Measurements from ENCODE around the gene KSR1. TPM values are rescaled to one million over a fixed set of nuclear protein-coding genes. Genes with fewer than 3 reads are reported as not detected.

Gene KSR1
- total RNA-seq, 4 donors from 2014 or later: 17.7 to 77.0 (median 34.6) TPM

DNA sequence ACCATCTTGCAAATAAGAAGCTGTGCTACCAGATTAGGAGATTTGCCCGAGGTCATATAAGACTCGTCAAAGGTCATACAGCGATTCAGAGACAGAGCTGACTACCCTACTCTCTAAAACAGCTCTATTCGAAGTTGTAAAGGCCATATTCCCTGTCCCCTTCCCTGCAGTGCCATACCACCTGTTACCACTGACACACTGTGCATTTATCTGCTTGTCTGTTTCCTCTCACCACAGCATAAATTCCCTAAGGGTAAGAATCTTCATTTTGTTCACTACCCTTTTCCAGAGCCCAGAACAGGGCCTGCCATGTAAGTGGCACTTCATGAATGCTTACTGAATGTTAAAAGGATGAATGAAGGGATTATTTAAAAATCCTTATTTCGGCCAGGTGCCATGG is 3.4 kb upstream of the KSR1 start:
- no peaks in the 10 kb centered on the region for H3K27me3 ChIP-seq
- H3K4me1 ChIP-seq: peaks cover 0 to 5% of the 10 kb centered on the region in 2 donors
- no peak for DNase-seq
- no peaks in the 10 kb centered on the region for H3K36me3 ChIP-seq
- no peaks in the 10 kb centered on the region for H3K9me3 ChIP-seq
- TF ChIP-seq POLR2A (IDR thresholded peaks at IDR 0.05): no peak
- TF ChIP-seq, protein P1, sequence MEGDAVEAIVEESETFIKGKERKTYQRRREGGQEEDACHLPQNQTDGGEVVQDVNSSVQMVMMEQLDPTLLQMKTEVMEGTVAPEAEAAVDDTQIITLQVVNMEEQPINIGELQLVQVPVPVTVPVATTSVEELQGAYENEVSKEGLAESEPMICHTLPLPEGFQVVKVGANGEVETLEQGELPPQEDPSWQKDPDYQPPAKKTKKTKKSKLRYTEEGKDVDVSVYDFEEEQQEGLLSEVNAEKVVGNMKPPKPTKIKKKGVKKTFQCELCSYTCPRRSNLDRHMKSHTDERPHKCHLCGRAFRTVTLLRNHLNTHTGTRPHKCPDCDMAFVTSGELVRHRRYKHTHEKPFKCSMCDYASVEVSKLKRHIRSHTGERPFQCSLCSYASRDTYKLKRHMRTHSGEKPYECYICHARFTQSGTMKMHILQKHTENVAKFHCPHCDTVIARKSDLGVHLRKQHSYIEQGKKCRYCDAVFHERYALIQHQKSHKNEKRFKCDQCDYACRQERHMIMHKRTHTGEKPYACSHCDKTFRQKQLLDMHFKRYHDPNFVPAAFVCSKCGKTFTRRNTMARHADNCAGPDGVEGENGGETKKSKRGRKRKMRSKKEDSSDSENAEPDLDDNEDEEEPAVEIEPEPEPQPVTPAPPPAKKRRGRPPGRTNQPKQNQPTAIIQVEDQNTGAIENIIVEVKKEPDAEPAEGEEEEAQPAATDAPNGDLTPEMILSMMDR (IDR thresholded peaks at IDR 0.05): no peak
- intact Hi-C loops (cut with DNase I; ENCODE audit: low total_unique reads): no loop called here
- H3K4me3 ChIP-seq: no peak overlapping the region
- no peak overlapping the region for H3K27ac ChIP-seq

DNA sequence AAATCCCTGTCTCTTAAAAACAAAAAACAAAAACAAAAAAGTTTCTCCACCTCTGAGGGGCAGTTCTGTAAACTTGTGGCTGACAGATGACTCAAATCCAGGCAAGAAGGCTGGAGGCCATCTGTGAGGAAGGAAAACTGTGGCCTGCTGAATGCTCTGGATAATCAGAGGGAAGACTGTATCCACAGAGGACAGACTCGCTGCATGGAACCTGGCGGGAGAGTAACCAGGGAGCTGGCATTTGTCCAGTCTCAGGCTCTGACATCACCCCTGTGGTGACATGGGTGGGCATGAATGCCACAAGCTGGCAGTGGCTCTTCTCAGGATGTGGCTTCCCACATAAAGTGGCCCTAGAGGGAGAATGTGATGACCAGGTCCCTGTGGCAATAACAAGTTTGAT is 2.8 kb upstream of the KSR1 start:
- H3K4me1 ChIP-seq: peaks cover 0 to 6% of the 10 kb centered on the region in 2 donors
- TF ChIP-seq, protein P1 (IDR thresholded peaks at IDR 0.05): no peak
- no peak for TF ChIP-seq POLR2A (IDR thresholded peaks at IDR 0.05)
- no peak overlapping the region for H3K4me3 ChIP-seq
- intact Hi-C loops (cut with DNase I; ENCODE audit: low total_unique reads): no loop called here
- no peaks in the 10 kb centered on the region for H3K27me3 ChIP-seq
- no peaks in the 10 kb centered on the region for H3K36me3 ChIP-seq
- DNase-seq: no peak
- no peak overlapping the region for H3K27ac ChIP-seq
- H3K9me3 ChIP-seq: no peaks in the 10 kb centered on the region

DNA sequence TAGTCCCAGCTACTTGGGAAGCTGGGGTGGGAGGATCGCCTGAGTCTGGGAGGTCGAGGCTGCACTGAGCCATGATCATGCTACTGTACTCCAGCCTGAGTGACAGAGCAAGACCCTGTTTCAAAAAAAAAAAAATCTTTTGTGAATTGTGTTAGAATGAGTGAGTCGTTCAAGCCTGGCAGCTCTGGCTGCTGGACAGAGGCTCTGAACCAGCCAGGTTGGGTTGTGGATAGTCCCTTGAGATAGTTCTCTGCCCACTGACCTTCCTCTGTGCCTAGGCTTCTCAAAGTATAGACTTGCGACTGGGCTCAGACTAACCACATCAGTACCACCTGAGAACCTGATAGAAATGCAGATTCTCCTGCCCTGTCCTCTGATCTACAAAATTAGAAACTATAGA is 2.2 kb upstream of the KSR1 start:
- Histone ChIP-seq H3K4me1 (peaks cover 0 to 6% of the 10 kb centered on the region in 2 donors), H3K9me3 (no peaks in the 10 kb centered on the region), H3K4me3 (no peak overlapping the region), H3K27me3 (no peaks in the 10 kb centered on the region), H3K36me3 (no peaks in the 10 kb centered on the region), H3K27ac (no peak overlapping the region)
- DNase-seq: no peak
- TF ChIP-seq, protein P1 (IDR thresholded peaks at IDR 0.05): no peak
- TF ChIP-seq POLR2A (IDR thresholded peaks at IDR 0.05): no peak
- intact Hi-C loops (cut with DNase I; ENCODE audit: low total_unique reads): no loop called here

GRCh38 chr17:27455236-27455913 is 873 bp upstream of the KSR1 start:
- TF ChIP-seq POLR2A (IDR thresholded peaks at IDR 0.05): no peak
- TF ChIP-seq, protein P1 (IDR thresholded peaks at IDR 0.05): no peak
- H3K36me3 ChIP-seq: no peaks in the 10 kb centered on the region
- intact Hi-C loops (cut with DNase I; ENCODE audit: low total_unique reads): no loop called here
- peak overlapping the region; percentile 58 to 78 for H3K4me3 ChIP-seq
- peaks cover 0 to 11% of the 10 kb centered on the region in 2 donors for H3K4me1 ChIP-seq
- no peak for DNase-seq
- H3K9me3 ChIP-seq: no peaks in the 10 kb centered on the region
- H3K27ac ChIP-seq: peak overlapping the region; percentile 92 to 97
- H3K27me3 ChIP-seq: no peaks in the 10 kb centered on the region

- no peaks in the 10 kb centered on the region for H3K9me3 ChIP-seq
- intact Hi-C loops (cut with DNase I; ENCODE audit: low total_unique reads): no loop called here
- no peaks in the 10 kb centered on the region for H3K36me3 ChIP-seq
- peak overlapping the region; percentile 58 to 78 for H3K4me3 ChIP-seq
- DNase-seq: peak in 1 of 2 donors; percentile 38
- no peak for TF ChIP-seq POLR2A (IDR thresholded peaks at IDR 0.05)
- TF ChIP-seq, protein P1 (IDR thresholded peaks at IDR 0.05): no peak
- H3K27ac ChIP-seq: peak overlapping the region; percentile 92 to 97
- no peaks in the 10 kb centered on the region for H3K27me3 ChIP-seq
- H3K4me1 ChIP-seq: peaks cover 0 to 14% of the 10 kb centered on the region in 2 donors
These were observed 572 bp downstream of the KSR1 start for GRCh38 chr17:27456681-27457359.

Data from uterus (tissue), 4 donors.